HG03521 (cell line): Measurements from ENCODE around the gene REPIN1.

Experiments used
- ATAC-seq: cut with Tn5 transposase; IDR thresholded peaks from one replicate; pipeline ENCODE4 v1.9.1; 2021; ENCODE audit warnings: mild to moderate bottlenecking, moderate library complexity; ENCODE audit not compliant: unreplicated experiment

REPIN1 gene

GRCh38 chr7:150368096-150368883 is at the start of gene REPIN1:
Gene REPIN1, plus strand, starts transcription at chr7:150368822. Its CDS starts 890 bp downstream, at chr7:150369712.
- ATAC-seq: peak; percentile 49

DNA sequence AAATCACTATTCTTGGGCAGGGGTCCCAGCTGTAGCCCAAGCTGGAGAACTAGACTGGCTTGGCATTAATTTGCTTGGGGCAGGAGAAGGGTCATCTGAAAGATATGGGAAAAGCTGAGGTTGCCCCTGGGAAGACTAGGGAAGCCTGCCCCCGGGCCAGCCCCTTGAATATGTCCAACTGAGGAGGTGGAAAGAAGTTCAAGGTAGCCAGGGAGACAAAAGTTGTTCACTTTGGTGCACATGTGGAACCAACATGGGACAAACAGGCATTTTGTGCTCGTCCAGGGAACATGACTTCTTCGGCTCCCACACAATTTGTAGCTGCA is 46.9 kb upstream of the REPIN1 start:
- ATAC-seq: no peak

DNA sequence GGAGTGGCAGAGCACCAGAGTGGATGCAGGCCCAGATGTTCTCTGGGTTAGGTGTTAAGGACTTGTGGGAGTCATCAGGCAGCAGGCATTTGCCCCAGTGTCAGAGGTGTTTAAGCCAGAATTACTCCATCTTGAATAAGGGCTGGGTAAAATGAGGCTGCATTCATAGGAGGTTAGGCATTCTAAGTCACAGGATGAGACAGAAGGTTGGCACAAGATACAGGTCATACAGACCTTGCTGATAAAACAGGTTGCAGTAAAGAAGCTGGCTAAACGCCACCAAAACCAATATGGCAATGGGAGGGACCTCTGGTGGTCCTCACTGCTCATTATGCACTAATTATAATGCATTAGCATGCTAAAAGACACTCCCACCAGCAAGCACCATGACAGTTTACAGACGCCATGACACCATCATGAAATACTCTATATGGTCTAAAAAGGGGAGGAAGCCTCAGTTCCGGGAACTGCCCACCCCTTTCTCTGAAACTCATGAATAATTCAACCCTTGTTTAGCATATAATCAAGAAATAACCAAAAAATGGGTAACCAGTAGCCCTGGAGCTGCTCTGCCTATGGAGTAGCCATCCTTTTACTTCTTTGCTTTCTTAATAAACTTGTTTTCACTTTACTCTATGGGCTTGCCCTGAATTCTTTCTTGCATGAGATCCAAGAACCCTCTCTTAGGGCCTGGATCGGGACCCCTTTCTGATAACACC is 46.3 kb upstream of the REPIN1 start:
- ATAC-seq: no peak

- ATAC-seq: peak; percentile 61
These were observed 45.6 kb upstream of the REPIN1 start, which contains the start of the genes ACTR3C and LRRC61 for GRCh38 chr7:150322833-150323681. Gene ACTR3C, minus strand, starts transcription at chr7:150323545. Its CDS starts 28,249 bp downstream, at chr7:150295296. Gene LRRC61, plus strand, starts transcription at chr7:150323355. Its CDS starts 13,507 bp downstream, at chr7:150336862.

GRCh38 chr7:150323682-150324372 is 44.8 kb upstream of the REPIN1 start:
- ATAC-seq: no peak

GRCh38 chr7:150324373-150324961 is 44.2 kb upstream of the REPIN1 start:
- no peak for ATAC-seq

- no peak for ATAC-seq
These were observed 43.5 kb upstream of the REPIN1 start for GRCh38 chr7:150325110-150325611.

GRCh38 chr7:150325901-150326300 is 42.7 kb upstream of the REPIN1 start:
- no peak for ATAC-seq

GRCh38 chr7:150326657-150327268 is 41.9 kb upstream of the REPIN1 start:
- ATAC-seq: no peak

DNA sequence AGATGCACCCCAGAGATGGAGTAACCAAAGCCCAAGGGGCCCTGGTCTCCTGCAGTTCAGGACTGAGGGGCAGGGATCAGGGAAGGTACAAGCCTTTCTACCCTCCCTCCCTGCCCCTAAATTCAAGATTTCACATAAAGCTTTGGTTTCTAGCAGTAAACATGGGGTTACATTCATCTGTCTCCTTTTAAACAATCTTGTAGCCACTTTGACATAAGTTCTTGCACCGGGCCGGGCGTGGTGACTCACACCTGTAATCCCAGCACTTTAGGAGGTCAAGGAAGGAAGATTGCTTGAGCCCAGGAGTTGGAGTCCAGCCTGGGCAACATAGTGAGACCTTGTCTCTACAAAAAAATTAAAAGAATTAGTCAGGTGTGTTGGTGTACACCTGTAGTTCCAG is 41.3 kb upstream of the REPIN1 start:
- ATAC-seq: no peak

GRCh38 chr7:150329331-150330120 is 39.1 kb upstream of the REPIN1 start:
- ATAC-seq: no peak

DNA sequence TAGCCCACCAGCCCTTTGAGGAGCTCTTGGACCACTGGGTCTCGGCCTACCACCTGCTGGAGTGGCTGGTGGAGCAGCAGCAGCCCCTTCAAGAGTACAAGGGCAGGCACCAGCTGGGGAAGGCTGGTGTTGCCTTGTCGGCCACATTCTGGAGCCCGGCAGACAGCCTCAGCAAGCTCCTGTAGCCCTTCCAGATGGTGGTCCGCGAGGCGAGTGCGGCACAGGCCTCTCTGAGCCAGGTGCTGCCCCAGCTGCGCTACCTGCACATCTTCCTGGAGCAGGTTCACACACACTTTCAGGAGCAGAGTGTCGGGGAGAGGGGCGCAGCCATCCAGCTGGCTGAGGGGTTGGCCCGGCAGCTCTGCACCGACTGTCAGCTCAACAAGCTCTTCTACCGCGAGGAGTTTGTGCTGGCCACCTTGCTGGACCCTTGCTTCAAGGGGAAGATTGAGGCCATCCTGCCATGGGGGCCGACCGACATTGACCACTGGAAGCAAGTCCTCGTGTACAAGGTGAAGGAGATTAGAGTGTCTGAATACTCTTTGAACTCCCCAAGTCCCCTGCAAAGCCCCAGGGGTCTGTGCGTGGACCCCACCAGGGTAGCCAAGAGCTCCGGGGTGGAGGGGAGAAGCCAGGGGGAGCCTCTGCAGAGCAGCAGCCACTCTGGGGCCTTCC is 38.3 kb upstream of the REPIN1 start:
- no peak for ATAC-seq

DNA sequence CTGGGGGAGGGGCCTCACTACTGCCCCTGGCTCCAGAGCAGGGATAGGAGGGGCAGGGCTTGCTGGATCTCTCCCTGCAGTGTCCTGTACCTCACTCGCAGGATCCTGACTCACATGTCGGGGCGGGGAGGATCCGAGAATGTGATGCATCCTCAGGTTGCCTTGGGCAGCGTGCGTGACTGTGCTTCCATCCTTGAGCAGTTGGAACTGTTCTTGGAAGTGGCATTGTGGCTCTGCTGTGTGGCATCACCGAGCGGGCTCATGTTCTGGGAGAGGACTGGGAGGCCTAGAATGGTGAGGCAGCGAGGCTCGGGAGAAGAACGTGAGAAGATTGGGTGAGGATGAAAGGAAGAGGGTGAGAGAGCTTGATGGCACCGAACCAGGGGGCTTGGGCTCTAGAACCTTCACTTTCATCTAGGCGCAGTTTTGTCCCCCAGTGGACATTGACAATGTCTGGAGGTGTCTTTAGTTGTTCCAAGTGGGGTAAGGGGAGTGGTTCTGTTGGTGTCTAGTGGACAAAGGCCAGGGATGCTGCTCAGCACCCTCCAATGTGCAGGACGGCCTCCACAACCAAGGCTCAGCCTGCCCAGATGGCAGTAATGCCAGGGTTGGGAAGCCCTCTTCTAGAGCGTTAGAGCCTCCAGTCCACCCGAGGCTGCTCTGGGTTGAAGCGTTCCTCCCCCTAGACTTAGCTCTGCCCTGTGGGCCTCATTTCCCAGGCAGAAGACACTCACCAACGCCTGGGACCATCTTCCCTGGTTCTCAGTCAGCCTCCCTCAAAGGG is 35.6 kb upstream of the REPIN1 start:
- no peak for ATAC-seq

DNA sequence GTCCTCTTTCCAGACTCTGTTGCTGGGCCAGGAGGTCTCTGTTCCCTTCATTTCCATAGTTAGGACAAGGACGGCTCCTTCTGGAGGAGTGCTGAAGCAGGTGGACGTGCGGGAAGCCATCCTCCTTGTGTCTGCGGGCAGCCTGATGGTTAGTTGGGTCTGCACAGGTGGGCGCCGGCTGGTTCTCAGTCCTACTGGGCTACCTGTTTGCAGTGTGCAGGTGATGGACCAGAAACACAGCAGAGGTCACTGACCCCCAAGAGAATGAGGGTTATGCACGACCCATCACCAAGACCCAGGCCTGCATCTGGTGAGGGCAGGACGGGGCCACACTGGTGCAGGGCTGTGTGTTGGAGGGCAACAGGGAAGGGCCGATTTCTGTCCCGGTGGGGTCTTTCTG is 35.0 kb upstream of the REPIN1 start:
- no peak for ATAC-seq

DNA sequence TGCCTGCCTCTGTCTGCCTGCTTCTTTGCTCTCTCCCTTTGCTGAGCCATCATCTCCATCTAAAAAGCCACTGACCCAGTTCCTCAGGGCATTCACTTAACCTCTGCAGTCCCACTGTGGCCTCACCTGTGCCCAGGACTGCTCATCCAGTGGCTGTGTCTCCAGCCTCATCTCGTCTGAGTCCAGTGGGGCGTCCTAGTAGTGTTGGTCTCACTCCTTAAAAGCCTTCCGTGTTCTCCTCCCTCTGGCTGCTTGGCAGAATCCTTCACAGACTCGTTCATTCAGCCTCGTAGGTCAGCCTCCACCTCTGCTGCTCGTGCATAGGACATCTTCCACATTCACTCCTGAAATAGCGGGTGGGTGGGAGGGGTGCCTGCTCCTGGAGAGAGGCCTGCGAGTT is 34.5 kb upstream of the REPIN1 start:
- no peak for ATAC-seq

GRCh38 chr7:150335108-150335773 is 33.4 kb upstream of the REPIN1 start:
- no peak for ATAC-seq

GRCh38 chr7:150335774-150336112 is 32.9 kb upstream of the REPIN1 start:
- no peak for ATAC-seq
